NCI-H1436 (cell line): ENCODE measurements around the gene THOC6.
A peak's percentile ranks its signal among the peaks of the same experiment; 100 is the strongest.
"Not testable (repeated sequence)": the region's sequence is repeated elsewhere in the genome, so short reads cannot be mapped to it uniquely, and the experiment has no call there.

Experiments
- DNase-seq: peaks from one replicate; lab custom pipeline; 2025; lab: John Stamatoyannopoulos, UW

THOC6 gene

GRCh38 chr16:3054965-3055733 is 31.3 kb downstream of the THOC6 start:
- DNase-seq, result no peak

- DNase-seq, result not testable (repeated sequence)
These were observed 31.9 kb downstream of the THOC6 start for GRCh38 chr16:3055734-3056115.

GRCh38 chr16:3056336-3057180 is 32.7 kb downstream of the THOC6 start:
- DNase-seq, result no peak

- DNase-seq, result no peak
These were observed 33.6 kb downstream of the THOC6 start for GRCh38 chr16:3057181-3058138.

- peak; percentile 48 for DNase-seq
These were observed 34.5 kb downstream of the THOC6 start for GRCh38 chr16:3058139-3059030.

GRCh38 chr16:3059041-3059722 is 35.3 kb downstream of the THOC6 start:
- peak; percentile 82 for DNase-seq

- no peak for DNase-seq
These were observed 35.9 kb downstream of the THOC6 start for GRCh38 chr16:3059723-3060242.

- DNase-seq, result no peak
These were observed 36.7 kb downstream of the THOC6 start for GRCh38 chr16:3060339-3061127.

- DNase-seq, result no peak
These were observed 38.7 kb downstream of the THOC6 start for GRCh38 chr16:3062553-3062952.

- no peak for DNase-seq
These were observed 40.0 kb downstream of the THOC6 start for GRCh38 chr16:3063625-3064386.

GRCh38 chr16:3065069-3065741 is 41.4 kb downstream of the THOC6 start, which contains the start of gene IL32:
IL32 (plus strand) TSS chr16:3065640; CDS start chr16:3065812, 172 bp downstream.
- no peak for DNase-seq

- no peak for DNase-seq
These were observed 42.1 kb downstream of the THOC6 start for GRCh38 chr16:3065742-3066439.

- no peak for DNase-seq
These were observed 42.6 kb downstream of the THOC6 start for GRCh38 chr16:3066440-3066748.

- DNase-seq, result no peak
These were observed 44.7 kb downstream of the THOC6 start for GRCh38 chr16:3068487-3068886.

GRCh38 chr16:3069146-3069545 is 45.3 kb downstream of the THOC6 start:
- DNase-seq, result not testable (repeated sequence)

GRCh38 chr16:3070608-3071111 is 46.8 kb downstream of the THOC6 start:
- DNase-seq, result no peak

GRCh38 chr16:3071655-3072054 is 47.8 kb downstream of the THOC6 start:
- no peak for DNase-seq
